Neural cell (in vitro differentiated cells): ENCODE data around the gene UIMC1. TPM values are rescaled to one million over a fixed set of nuclear protein-coding genes. Genes with fewer than 3 reads are reported as not detected.

Source experiments
- H2AFZ ChIP-seq: fragments of 200-600, 300-800 bp; sonication (generic), shearing (Covaris generic); 2 replicates; pipeline ENCODE4 v1.6.0; 2014; ENCODE audit warnings: low read depth, mild to moderate bottlenecking, antibody characterized with exemption, low read length, moderate library complexity
- H3F3A ChIP-seq: fragments of 200-600 bp; shearing (Covaris generic); 2 replicates; pipeline ENCODE4 v1.6.1; 2016; ENCODE audit warnings: mild to moderate bottlenecking, moderate library complexity, mixed read lengths, antibody characterized with exemption, low read length; ENCODE audit not compliant: insufficient read depth, poor library complexity, severe bottlenecking
- H3K27ac ChIP-seq: fragments of 200-600, 300-800 bp; sonication (generic), shearing (Covaris generic); 2 replicates; pipeline ENCODE4 v1.5.1; 2014; ENCODE audit warnings: mild to moderate bottlenecking, low read length, moderate library complexity
- H3K27me3 ChIP-seq: fragments of 300-800, 200-600 bp; sonication (generic), shearing (Covaris generic); 2 replicates; pipeline ENCODE4 v1.6.0; 2014; ENCODE audit warnings: mild to moderate bottlenecking, low read depth, low read length, moderate library complexity; ENCODE audit not compliant: insufficient read depth
- H3K36me3 ChIP-seq: fragments of 300-800, 200-600 bp; sonication (generic), shearing (Covaris generic); 2 replicates; pipeline ENCODE4 v1.5.1; 2014; ENCODE audit warnings: mild to moderate bottlenecking, antibody characterized with exemption, low read length, moderate library complexity; ENCODE audit not compliant: insufficient read depth
- H3K4me2 ChIP-seq: fragments of 300-800, 200-600 bp; sonication (generic), shearing (Covaris generic); 2 replicates; pipeline ENCODE4 v1.6.0; 2014; ENCODE audit warnings: mild to moderate bottlenecking, low read length
- H3K4me3 ChIP-seq: fragments of 300-800, 200-600 bp; sonication (generic), shearing (Covaris generic); 2 replicates; pipeline ENCODE4 v1.5.1; 2014; ENCODE audit warnings: mild to moderate bottlenecking, low read length, moderate library complexity
- H3K79me2 ChIP-seq: fragments of 200-600 bp; shearing (Covaris generic); replicated peaks from 2 replicates; pipeline ENCODE4 v1.6.0; 2014; ENCODE audit warnings: mild to moderate bottlenecking, low read length, moderate library complexity; ENCODE audit not compliant: insufficient read depth
- H3K9ac ChIP-seq: fragments of 300-800, 200-600 bp; sonication (generic), shearing (Covaris generic); 2 replicates; pipeline ENCODE4 v1.6.1; 2016; ENCODE audit warnings: mild to moderate bottlenecking, low read length, mixed read lengths
- H3K9me2 ChIP-seq: fragments of 200-600 bp; shearing (Covaris generic); 2 replicates; pipeline ENCODE4 v1.6.1; 2016; ENCODE audit warnings: mild to moderate bottlenecking, low read length, mixed read lengths; ENCODE audit not compliant: insufficient read depth
- H3K9me3 ChIP-seq: fragments of 200-600, 300-800 bp; sonication (generic), shearing (Covaris generic); 2 replicates; pipeline ENCODE4 v1.6.1; 2016; ENCODE audit warnings: mild to moderate bottlenecking, mixed run types, low read length, moderate library complexity, mixed read lengths
- H4K20me1 ChIP-seq: fragments of 200-600 bp; shearing (Covaris generic); 2 replicates; pipeline ENCODE4 v1.6.1; 2016; ENCODE audit warnings: mild to moderate bottlenecking, mixed run types; ENCODE audit not compliant: insufficient read depth
- EP300 ChIP-seq: fragments of 450-650 bp; conservative IDR thresholded peaks from 2 replicates; pipeline ENCODE4 v1.6.1; 2014; ENCODE audit warnings: antibody characterized with exemption, mild to moderate bottlenecking, moderate library complexity; ENCODE audit not compliant: poor library complexity, severe bottlenecking
- EZH2 ChIP-seq: fragments of 200-600, 300-800 bp; shearing (Covaris generic), sonication (generic); IDR thresholded peaks from 2 replicates; pipeline ENCODE4 v1.6.1; 2014; ENCODE audit warnings: antibody characterized with exemption, low read length, borderline replicate concordance, mild to moderate bottlenecking; ENCODE audit not compliant: insufficient read depth, poor library complexity, severe bottlenecking
- MXI1 ChIP-seq: fragments of 450-650 bp; conservative IDR thresholded peaks from 2 replicates; pipeline ENCODE4 v1.6.1; 2014; ENCODE audit warnings: antibody characterized with exemption, mild to moderate bottlenecking; ENCODE audit not compliant: poor library complexity, severe bottlenecking
- POLR2AphosphoS5 ChIP-seq: IDR thresholded peaks from 2 replicates; pipeline ENCODE4 v1.6.1; 2012
- RAD21 ChIP-seq: fragments of 450-650 bp; conservative IDR thresholded peaks from 2 replicates; pipeline ENCODE4 v1.6.1; 2014; ENCODE audit warnings: antibody characterized with exemption, mild to moderate bottlenecking, moderate library complexity
- SMC3 ChIP-seq: fragments of 450-650 bp; conservative IDR thresholded peaks from 2 replicates; pipeline ENCODE4 v1.6.1; 2014; ENCODE audit warnings: antibody characterized with exemption, mild to moderate bottlenecking, moderate library complexity; ENCODE audit not compliant: poor library complexity
- TAF1 ChIP-seq: IDR thresholded peaks from 2 replicates; pipeline ENCODE4 v1.6.1; 2012; ENCODE audit warnings: low read depth
- polyA plus RNA-seq: library from polyadenylated mRNA; depleted of rRNA; stranded (reverse); fragments of >200 nt; gene quantifications from 2 replicates; pipeline ENCODE4 v1.2.3, GENCODE V29; 2014
- TF ChIP-seq, protein P1 (sequence below): IDR thresholded peaks from 2 replicates; pipeline ENCODE4 v1.6.1; 2012; ENCODE audit warnings: borderline replicate concordance

UIMC1 gene
- polyA plus RNA-seq, 1 donor from 2014 or later, result 74.0 TPM

DNA sequence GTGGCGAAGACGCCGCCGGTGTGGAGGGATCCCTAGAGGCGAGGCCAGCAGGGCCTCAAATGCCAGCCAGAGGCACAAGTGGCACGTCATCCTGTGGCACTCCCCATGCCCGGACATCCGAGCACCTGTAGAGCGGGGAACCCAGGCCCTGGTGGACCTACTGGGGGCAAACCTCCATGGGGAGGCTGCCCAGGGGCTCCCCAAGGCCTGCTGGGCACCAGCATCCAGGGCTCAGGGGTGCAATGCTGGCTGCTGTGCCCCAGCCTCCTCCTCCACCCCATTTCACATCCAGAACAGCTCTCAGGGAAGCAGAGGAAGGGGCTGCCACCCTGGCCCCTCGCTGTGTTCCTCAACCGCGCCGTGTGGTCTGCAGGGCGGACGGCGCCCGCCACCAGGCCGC, 151.0 kb downstream of the UIMC1 start:
- Histone ChIP-seq H2AFZ (no peak overlapping the region), H3K4me2 (no peak overlapping the region), H3K4me3 (no peak overlapping the region), H3K27me3 (no peaks in the 10 kb centered on the region), H3K36me3 (no peaks in the 10 kb centered on the region), H4K20me1 (no peaks in the 10 kb centered on the region), H3K9me3 (no peaks in the 10 kb centered on the region), H3K9me2 (no peaks in the 10 kb centered on the region), H3K9ac (no peak overlapping the region), H3F3A (no peaks in the 10 kb centered on the region), H3K79me2 (no peaks in the 10 kb centered on the region), H3K27ac (no peak overlapping the region)
- TF ChIP-seq POLR2AphosphoS5 (no peak), EZH2 (no peak), SMC3 (no peak), TAF1 (no peak), EP300 (no peak), RAD21 (no peak), MXI1 (no peak)
- TF ChIP-seq, protein P1, sequence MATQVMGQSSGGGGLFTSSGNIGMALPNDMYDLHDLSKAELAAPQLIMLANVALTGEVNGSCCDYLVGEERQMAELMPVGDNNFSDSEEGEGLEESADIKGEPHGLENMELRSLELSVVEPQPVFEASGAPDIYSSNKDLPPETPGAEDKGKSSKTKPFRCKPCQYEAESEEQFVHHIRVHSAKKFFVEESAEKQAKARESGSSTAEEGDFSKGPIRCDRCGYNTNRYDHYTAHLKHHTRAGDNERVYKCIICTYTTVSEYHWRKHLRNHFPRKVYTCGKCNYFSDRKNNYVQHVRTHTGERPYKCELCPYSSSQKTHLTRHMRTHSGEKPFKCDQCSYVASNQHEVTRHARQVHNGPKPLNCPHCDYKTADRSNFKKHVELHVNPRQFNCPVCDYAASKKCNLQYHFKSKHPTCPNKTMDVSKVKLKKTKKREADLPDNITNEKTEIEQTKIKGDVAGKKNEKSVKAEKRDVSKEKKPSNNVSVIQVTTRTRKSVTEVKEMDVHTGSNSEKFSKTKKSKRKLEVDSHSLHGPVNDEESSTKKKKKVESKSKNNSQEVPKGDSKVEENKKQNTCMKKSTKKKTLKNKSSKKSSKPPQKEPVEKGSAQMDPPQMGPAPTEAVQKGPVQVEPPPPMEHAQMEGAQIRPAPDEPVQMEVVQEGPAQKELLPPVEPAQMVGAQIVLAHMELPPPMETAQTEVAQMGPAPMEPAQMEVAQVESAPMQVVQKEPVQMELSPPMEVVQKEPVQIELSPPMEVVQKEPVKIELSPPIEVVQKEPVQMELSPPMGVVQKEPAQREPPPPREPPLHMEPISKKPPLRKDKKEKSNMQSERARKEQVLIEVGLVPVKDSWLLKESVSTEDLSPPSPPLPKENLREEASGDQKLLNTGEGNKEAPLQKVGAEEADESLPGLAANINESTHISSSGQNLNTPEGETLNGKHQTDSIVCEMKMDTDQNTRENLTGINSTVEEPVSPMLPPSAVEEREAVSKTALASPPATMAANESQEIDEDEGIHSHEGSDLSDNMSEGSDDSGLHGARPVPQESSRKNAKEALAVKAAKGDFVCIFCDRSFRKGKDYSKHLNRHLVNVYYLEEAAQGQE, result no peak

Other genes starting within 250 kb of the UIMC1 start
- gene UNC5A, start 196.2 kb downstream of the UIMC1 start, polyA plus RNA-seq, result 2.7 and 3.8 TPM in 2 replicates
- 0.62 and 7.8 TPM in 2 replicates for gene HK3, start 107.4 kb downstream of the UIMC1 start, polyA plus RNA-seq
- 40.1 and 46.7 TPM in 2 replicates for gene ZNF346, start 15.9 kb upstream of the UIMC1 start, polyA plus RNA-seq
- 10.3 and 14.8 TPM in 2 replicates for gene FGFR4, start 80.1 kb upstream of the UIMC1 start, polyA plus RNA-seq
- 12.8 and 15.0 TPM in 2 replicates for gene NSD1, start 127.0 kb upstream of the UIMC1 start, polyA plus RNA-seq